NCI-H2227 (cell line): ENCODE measurements around the gene CHMP4B.
A peak's percentile ranks its signal among the peaks of the same experiment; 100 is the strongest.

Experiments
- DNase-seq: peaks from one replicate; lab custom pipeline; 2025; ENCODE audit not compliant: unreplicated experiment; lab: John Stamatoyannopoulos, UW

Gene CHMP4B

DNA sequence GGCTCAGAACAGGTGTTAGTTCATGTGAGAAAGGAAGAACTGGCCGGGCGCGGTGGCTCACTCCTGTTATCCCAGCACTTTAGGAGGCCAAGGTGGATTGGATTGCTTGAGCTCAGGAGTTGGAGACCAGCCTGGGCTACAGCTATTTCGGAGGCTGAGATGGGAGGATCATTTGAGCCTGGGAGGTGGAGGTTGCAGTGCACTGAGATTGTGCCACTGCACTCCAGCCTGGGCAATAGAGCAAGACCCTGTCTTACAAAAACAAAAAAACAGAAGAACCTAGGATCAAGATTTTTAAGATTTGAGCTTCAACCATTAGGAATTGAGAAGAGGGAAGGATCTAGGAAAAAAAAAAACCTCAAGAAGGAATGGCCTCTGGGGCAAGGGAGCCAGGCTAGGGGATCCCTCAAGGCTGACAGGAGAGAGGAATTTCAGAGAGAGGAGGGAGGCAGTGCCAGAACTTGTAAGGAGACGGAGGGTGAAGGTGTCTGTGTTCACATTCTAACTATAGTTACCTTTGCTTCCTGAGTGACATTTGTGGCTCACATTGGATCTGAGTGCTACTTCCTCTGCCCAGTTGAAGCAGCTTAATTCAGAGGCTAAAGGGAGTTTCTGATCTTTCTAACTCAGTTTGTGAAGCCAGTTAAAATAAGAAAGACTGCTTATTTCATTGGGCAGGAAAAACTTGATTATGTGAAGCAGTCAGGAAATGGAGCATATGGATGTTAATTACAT lies 26.1 kb downstream of the CHMP4B start:
- DNase-seq: no peak

DNA sequence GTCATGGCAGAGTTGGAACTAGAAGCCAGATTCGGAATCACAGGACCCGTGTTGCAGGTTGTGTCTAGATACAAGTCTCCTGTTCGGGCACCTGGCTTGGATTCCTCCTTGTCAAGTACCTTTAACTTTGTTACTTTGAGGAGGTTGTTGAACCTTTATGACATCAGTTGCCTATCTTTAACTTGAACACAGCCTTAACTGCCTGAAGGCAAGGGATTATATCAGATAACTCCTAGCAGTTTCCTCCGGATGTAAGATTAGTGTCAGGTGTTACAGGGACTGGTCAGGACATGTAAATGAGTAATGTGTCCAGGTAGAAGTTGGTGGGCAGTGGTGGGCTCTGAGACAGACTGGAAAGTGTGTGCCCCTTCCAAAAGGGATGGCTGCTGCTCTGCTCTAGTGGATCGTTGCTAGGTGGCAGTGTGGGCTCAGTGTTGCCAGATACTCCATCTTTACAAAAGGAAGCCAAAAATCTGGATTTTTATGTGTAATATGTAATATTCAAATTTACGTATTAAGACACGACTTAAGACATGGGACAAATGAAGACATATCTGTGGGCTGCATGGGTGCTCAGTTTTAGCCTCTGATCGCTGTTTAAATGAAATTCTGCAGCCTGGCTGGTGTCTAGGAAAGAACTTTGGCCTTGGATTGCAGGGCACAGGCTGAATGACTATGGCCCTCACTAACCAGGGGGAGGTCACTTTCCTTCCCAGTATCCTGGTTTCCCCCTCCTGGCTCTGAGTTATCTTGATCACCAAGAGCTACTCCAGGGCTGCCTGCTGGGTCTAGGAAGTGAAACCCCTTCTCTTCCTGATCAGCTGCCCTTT lies 27.1 kb downstream of the CHMP4B start:
- no peak for DNase-seq

DNA sequence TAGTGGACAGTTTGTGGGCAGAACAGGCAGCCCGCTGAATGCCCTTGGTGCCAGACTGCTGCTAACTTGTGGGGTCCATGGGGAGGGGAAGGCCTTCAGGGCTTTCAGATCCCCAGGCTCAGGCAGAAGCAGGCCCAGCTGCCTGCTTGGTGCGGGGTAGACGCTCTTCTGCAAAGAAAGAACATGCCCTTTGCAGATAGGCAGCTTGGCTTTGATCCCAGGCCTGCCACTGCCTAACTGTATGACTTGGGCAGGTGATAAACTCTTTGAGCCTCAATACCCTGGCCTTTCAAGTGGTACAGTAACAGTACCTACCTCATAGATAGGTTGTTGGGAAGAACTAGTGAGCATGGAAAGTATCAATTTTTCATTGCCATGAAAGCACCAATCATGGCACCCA lies 28.4 kb downstream of the CHMP4B start:
- DNase-seq: no peak

DNA sequence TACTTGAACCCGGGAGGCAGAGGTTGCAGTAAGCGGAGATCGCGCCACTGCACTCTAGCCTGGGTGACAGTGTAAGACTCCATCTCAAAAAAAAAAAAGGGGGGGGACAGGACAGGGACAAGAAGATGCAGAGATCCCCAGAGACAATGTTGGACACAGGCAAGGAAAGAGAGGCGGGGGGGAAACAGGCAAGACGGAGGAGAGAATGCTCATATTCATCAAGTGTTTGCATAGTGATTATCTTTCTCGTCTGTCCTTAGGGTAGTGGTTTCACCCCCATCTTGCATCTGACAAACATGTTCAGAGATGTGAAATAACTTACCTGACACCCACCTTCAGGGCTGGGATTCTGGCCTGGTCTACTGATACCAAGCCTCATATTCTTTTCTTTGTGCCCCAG lies 29.0 kb downstream of the CHMP4B start:
- no peak for DNase-seq

DNA sequence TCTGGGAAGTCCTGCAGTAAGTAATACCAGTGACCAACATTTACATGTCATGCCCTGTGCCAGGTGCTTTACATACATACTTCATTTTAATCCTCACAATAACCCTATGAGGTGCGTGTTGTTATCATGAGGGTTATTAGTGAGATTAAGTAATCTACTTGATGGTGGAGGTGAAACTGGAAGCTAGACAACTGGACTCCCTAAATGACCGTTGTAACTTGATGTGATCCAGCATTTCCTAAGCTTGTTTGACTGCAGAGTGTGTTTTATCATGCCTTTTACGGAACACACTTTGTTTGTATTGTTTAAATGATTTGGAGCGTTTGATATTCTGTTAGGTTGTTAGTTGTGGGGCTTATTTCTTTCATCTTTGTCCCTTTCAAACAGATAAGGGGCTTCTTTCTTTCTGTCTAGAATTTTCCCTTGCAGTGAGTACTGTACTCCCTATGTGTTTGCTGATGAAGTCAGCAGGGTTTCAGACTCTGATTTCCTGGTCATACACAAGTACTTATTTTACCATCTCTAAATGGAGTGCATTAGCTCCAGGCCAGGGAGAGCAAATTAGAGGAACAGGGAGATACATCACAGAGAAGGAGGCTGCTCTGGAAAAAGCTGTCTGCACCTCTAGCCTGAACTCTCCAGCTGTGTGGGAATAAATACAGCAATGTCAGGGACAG lies 29.7 kb downstream of the CHMP4B start:
- DNase-seq: peak; percentile 47

DNA sequence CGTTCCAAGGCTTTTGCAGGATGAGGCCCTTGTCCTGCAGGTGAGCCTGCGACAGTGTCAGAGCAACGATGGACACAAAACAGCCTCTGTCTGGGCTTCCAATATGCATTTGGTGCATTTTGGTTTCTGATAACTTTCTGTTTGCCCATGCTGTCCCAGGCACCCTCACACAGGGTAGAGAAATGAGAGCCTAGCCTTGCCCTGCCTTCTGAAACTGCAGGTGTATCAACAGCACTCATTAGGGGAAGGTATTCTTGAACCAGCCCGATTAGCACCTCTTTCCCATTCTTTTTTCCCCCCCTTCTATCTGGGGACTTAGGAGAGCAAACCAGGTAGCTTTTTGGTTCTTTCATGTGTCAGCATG lies 30.3 kb downstream of the CHMP4B start:
- no peak for DNase-seq

DNA sequence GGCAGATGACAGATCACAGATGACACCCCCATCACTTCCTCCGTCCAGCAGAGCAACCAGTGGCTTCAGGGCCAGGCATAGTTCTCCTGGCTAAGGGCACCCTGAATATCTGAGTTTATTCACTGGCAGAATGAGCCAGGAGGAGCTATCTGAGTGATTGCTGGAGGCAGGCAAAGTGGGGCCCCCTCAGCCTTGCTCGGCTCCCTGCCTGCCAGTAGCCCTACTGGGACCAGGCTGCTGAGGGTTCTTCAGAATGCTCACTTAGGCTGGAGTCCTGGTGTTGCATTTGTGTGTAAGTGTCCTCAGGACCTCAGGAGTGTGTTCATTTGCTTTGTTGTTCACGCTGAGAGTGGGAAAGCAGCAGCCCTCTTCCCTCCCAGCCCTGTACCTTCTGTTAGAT lies 31.2 kb downstream of the CHMP4B start:
- DNase-seq: no peak

DNA sequence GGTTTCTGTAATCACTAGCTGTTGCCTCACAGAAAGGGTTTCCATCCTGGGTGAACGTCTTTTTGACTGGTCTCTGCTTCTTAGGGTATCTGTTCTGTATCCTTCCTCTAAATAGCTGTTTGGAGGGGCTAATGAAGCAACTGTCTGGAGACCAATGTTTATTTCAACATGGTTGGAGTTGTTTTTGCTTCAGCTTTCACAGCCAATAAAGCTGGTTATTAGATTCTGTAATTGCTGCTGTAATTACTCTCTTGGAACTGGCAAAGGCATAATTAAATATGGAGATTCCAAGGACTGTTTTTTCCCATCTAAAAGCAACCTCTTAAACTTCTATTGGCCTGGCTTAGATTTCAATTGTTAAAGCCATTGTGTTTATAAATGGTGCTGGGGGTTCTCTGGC lies 31.9 kb downstream of the CHMP4B start:
- no peak for DNase-seq

DNA sequence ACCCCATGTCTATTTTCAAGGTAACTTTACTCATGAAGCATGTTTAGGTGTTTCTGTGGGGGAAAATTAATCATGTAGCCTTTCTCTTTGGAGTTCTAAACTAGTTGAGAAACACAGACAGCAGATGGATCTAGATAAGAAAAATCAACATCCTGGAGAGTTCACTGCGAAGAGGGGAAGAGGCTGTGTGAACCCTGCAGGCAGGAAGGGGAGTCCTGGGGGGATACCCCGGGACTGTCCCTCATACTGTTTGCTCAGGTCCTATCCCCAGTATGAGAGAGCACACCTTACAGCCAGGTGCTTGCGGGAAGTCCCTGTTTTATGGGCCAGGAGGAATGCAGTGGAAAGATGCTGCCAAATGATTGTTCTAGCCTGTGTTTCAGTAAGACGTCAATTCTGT lies 32.7 kb downstream of the CHMP4B start:
- DNase-seq: no peak

DNA sequence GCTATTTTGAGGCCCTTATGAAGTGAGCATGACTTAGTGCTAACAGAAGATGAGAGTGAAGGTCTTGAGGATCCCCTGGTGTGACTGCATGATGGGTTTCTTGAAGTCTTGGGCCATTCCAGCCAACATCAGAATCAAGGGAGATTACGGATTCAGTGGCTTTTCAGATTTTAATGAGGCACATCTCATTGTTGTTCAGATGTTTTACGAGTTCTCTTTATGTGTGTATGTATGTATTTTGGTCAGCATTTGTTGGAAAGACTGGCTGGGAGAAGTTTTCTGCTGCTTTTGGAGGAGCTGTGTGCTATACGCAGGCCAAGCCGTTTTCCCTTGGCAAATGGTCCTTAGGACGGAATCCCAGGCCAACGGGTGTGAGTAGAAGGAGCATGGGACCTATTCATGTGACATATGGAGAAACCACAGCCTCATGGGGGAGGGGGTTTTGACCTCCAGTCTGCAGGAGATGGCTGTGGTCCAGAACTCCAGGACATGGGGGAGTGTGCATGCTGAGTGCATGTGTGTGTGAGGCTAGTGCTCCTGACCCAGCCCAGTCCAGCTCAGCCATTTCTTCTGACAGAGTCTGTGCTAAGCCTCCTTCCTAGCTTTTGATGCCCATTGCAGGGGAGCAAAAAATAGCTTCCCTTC lies 35.3 kb downstream of the CHMP4B start:
- DNase-seq: no peak

DNA sequence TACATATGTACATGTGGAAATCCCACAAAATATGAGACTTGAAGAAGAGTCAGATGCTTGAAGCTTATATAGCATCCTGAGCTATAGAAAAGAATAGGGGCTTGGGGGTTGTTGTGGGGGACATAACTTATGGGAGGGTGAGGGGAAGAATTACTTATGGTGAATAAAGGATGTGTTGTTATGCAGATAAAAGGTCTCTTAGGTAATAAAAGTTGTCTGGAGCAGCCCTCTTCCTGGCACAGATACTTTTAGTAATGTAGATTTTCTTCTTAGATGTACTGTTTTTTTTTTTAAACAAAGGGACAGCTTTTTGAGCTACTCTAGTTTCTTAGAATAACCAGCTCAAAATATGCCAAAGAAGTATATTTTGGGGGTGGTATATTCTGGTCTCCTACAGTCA lies 35.9 kb downstream of the CHMP4B start:
- no peak for DNase-seq

DNA sequence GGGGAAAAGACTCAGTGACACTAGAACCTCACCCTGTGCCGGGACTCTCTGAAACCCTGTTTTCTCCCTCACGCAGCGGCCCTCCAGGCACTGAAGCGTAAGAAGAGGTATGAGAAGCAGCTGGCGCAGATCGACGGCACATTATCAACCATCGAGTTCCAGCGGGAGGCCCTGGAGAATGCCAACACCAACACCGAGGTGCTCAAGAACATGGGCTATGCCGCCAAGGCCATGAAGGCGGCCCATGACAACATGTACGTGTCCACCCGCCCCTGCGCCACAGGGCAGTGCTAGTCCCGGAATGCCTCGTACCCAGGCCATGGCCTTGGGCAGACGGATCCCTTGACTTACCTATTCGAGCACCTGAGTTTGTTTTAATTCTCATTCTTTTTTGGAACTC lies 37.2 kb downstream of the CHMP4B start:
- DNase-seq: no peak

DNA sequence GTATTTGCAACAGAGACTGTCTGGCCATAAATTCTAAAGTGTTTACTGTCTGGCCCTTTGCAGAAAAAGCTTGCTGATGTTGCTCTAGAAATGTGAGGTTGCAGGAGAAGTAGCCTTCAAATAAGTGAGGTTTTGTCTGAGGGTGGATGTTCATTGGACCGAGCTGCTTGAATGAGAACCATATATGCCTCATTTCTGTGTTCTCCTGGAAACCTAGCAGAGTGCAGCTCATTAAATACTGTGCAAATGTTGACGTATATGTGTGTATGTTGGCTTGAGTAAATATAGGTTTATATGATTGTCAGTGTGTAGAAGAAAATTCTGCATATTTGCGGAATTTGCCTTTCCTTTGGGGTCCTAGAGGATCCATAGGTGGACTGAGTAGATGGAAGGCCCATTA lies 39.0 kb downstream of the CHMP4B start:
- DNase-seq: no peak

DNA sequence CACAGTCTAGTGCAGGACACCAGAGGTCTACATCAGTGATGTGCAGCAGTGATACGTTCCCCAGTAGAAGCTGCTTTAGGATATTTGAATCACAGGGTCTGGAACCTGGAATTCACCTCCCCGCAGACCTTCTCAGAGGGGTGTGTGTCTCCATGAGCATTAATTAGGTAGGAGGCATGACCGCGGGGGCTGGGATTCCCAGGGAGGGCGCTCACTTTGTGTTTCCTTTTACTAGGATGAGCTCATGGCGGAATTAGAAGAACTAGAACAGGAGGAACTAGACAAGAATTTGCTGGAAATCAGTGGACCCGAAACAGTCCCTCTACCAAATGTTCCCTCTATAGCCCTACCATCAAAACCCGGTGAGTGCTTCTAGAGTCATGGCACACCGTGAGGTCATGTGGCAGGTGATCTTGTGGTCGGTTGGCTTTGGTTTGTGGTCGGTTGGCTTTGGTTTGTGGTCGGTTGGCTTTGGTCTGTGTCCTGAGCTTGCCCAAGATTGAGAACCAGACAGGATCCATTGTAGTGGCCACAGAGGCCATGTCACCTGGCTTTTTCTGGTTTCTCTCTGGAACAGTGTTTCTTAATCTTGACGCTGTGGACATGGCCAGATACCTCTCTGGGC lies 40.8 kb downstream of the CHMP4B start:
- no peak for DNase-seq

DNA sequence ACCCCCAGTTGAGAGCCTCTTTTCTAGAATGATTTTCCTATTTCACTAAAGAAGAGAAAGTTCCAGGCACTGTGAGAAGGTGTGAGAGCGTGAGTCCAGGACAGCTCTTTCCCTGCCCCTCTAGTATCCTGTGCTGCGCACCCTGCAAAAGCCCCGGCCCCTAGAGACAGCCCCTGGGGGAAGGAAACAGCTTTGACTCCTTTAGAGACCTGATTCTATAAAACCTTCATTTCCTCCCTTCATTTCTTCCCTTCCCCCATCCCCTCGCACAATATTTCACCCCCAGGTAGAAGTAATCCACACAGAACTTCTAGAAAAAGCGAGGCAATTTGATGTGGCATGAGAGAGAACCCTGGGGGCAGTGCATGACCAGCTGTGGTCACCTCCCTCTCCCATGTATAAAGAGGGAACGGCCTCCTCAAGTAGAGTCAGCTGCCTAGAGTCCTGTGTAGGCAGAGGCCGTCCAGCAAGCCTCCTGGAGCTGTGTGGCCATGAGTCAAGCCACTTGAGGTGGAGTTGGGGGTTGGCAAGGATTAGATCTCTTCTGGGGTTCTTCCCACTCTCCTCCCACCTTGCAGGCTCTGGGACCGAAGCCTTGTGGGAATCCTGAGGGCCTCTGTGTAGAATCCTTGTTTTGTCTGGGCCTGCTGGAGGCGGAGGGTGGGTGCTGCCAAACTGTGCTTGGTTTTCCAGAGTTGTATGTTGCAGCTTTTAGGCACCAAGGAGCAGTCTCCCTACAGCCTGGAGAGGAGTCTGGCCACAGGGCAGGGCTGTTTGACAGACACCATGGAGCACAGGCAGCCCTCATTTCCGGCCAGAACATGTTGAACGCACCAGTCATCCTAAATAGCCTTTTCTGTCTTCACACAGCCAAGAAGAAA lies 41.7 kb downstream of the CHMP4B start:
- no peak for DNase-seq

DNA sequence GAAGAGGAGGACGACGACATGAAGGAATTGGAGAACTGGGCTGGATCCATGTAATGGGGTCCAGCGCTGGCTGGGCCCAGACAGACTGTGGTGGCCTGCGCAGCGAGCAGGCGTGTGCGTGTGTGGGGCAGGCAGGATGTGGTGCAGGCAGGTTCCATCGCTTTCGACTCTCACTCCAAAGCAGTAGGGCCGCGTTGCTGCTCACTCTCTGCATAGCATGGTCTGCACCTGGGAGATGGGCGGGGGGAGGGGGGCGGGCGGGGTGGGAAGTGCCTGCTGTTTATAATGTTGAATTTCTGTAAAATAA lies 42.3 kb downstream of the CHMP4B start:
- DNase-seq: no peak

DNA sequence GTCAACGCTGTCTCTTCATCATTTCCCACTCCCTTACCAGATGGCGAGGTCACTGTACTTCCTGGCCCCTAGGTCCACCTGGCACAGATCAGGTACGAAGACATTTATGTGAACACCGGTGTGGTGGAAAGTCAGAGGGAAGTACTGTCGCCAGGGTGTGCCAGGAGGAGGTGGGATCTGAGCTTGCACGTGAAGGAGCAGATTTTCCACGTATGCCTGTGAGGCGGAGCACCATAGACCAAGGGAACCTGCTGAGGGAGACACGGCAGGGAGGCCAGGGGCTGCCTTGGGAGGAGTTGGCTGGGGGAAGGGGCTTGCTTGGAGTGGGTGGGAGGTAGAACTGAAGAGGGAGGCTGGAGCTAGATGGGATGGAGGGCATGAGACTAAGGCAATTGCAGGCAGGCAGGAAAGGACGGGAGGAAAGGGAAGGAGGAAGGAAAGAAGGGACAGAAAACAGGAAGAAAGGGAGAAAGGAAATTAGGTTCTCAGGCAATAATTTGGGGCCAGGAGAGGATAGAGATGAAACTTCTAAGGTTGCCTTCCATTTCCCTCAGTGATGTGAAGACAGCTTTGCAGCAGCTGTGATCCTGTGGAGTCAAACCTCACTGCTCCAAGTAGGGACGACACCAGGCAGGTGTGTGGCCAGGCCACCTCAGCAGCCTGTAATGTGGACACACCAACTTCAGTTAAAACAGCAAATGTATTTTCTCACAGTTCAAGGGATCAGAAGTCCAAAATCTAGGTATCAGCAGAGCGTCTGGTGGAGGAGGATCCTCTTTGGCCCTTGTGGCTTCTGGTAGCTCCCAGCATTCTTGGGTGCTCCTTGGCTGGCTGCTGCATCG lies 46.8 kb downstream of the CHMP4B start:
- no peak for DNase-seq

DNA sequence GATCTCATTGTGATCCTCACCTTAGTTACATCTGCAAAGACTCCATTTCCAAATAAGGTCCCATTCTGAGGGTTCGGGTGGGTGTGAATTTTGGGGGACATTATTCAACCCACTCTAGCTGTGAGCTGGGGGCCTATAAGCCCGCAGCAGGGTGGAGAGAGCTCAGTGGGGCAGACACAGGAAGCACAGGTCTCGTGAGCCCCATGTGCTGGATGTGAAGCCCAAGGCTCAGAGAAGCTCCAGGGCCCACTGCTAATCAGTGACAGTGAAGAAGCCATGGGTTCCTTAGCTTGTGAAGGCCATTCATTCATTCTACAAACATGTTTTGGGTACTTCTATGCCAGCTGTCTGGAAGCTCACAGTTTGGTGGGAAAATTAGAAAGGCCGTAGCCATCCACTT lies 47.5 kb downstream of the CHMP4B start:
- DNase-seq: no peak

DNA sequence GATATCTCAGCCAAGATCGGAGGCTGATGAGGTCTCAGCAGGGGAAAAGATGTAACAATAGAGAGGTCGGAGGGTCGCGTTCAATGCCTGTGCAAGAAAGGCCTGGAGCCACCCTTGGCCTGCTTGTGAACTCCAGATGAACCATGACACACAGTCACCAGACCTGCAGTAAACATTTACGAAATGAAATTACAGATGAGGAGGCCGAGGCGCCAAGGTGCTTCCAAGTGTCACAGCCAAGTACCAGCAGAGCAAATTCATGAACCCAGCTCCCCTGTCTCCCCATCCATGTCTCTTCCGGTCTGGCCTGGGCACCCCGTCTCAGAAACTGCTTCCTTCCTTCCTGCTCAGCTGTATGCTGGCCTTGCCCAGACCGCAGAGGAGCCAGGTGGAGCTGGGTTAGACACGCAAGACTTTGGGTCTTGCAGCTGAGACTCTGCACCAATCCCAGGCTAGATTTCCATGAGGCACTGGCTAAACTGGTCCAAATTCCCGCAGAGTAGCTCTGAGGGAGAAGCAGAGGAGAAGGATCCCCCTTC lies 48.1 kb downstream of the CHMP4B start:
- no peak for DNase-seq
